HG03064 (cell line): Measurements from ENCODE around the gene VEZT.

Experiments
- ATAC-seq: cut with Tn5 transposase; IDR thresholded peaks from one replicate; pipeline ENCODE4 v1.9.1; 2021; ENCODE audit warnings: low read depth; ENCODE audit not compliant: unreplicated experiment

The VEZT gene

DNA sequence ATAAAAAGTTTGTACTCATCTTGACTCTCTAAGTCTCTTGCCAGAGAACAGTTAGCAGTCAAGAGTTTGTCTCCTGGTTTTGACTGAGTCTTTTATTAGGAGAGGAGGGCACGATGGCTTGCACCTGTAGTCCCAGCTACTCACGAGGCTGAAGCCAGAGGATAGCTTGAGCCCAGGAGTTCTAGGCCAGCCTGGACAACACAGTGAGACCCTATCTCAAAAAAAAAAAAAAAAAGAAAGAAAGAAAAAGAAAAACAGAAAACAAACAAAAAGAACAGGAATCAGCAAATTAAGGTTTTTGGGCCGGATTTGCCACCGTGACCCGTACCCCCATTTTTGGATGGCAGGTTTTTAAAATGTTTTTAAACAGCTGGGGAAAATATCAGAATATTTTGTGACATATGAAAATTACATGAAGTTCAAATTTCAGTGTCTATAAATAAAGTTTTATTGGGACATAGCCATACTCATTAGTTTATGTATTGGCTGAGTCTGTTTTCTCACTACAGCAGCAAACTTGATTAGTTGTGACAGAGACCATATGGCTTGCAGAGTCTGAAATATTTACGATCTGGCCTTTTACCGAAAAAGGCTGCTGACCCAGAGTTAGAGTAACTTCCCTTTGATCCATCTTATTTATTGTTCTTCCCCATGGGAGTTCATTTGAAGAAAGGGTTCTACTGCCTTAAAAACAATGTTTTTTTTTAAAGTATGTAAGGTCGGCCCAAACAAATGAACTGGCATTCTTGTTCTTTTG lies 31.2 kb downstream of the VEZT start:
- no peak for ATAC-seq

DNA sequence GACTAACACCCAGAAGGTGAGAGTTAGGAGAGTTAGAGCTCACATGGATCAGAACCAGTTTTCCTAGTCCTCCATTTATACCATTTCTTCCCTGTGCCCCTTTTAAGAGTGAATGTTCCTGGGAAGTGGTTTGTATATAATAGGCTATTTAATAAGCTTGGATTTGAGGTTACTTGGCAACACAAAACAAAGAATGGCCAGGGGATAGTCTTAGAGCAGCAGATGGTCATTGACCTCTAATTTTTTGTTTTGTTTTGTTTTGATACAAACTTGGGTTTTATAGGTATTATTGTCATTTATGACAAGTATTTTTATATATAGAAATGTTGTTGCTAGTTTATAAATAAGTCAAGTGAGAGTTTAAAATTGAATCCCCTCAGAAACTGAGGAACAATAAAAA lies 35.8 kb downstream of the VEZT start:
- no peak for ATAC-seq

DNA sequence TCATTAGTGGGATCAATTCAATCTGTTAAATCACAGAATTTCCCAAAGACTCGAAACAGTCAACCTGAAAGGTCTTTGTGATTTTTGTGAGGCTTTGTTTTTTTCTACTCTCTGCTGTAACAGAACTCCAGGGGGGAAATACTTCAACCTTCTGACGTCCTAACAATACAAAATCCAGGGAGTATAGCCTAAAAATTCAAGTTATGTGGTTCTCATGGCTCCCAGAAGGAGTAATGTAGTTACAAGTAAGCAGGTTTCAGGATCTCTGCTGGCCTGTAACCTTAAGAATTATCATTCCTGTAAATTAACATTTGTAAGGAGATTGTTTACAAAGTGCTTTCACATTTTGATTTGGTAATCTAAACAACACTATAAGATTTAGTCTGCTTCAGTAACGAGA lies 39.9 kb downstream of the VEZT start:
- ATAC-seq = no peak

DNA sequence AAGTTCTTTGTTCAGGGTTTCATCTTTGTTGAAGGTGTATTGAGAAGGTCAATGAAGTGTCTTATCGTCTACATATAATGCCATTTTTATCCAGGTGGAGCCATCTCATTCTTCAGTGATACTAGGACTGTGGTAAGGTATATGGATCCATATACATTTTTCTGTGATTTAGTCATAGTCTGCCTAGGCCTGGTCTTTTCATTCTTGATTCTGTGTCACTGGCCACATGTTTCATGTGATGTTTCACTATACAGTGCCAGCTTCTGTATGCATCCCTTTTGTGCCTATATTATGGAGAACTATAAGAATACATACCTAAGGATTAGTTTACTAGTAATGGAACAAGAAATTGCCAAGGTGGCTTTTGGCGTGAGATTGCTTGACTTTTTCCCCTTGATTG lies 40.5 kb downstream of the VEZT start:
- no peak for ATAC-seq

DNA sequence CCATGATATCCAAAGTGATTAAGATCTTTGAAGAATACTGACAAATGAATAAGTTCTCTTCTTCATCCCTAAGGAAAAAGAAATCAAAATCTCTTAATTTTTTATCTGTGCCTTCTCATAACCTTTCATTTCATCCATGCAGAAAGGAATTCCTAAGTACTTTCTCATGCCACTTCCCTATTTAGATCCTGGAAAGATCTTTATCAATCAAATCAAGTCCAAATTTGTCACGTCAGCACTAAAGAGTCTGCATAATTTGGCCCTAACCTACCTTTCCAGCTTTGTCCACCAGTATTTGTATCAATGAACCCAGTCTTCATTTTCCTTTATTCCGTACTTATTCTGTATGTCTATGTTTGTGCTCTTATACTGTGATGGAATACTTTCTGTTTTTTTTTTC lies 41.2 kb downstream of the VEZT start:
- ATAC-seq = no peak

DNA sequence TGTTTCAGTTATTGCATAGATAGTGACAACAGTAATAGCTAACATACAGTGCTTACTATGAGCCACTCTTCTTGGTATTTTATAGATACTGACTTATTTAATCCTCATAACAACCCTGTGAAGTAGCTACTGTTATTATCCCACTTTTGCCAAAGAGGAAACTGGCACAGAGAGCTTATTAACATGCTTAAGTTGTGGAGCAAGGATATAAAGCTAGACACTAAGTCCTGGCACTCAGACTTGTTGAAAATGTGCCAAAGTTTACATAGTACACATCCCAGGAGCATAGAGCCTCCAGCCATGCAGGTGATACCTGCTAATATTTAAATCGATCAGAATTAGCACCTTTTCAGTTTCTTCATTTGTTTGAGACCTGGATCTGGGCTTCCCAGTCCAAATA lies 41.8 kb downstream of the VEZT start:
- ATAC-seq = no peak

DNA sequence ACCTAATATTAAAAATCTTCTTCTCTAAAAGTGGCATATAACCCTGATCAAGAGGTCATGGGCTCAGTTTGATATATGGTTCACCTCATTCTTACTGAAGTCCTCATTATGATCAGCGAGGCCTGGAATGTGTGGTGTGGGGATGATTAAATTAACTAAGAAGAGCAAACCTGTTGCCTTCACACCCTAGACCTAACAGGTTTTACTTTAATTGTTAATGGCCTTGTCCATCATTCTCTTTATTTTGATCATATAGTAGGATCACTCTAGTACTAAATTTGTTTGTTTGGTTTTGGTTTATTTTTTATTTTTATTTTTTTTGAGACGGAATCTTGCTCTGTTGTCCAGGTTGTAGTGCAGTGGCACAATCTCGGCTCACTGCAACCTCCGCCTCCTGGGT lies 43.5 kb downstream of the VEZT start:
- no peak for ATAC-seq

DNA sequence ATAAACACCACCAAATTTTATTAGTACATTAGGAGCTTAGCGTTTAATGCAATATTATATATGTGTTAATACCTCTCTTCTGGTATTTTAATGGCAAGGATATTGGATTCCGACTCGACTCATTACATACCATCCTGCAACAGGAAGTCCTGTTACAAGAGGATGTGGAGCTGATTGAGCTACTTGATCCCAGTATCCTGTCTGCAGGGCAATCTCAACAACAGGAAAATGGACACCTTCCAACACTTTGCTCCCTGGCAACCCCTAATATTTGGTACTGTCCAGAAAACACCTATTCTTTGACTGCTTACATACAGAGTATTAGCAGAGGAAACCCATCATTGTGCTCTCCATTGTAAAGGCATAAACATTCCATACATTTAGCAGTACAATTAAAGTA lies 45.2 kb downstream of the VEZT start:
- ATAC-seq = no peak

DNA sequence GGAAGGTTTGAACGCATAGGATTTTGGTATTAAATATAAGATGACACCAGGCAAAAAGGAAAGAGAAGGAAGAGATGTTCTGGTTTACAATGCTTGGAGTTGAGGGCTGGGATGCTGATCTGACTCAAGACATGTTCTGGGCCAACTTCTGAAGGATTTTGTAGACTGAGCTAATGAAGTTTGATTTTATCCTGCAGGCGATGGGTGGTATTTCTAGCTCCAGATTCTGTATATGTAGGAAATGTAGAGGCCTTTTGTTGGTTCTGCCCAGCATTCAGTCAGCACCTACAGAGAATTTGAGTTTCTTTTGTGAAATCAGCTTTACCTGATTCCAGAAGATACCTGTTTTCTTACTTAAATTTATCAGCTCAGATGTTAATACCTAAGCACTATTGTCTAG lies 48.2 kb downstream of the VEZT start:
- no peak for ATAC-seq

DNA sequence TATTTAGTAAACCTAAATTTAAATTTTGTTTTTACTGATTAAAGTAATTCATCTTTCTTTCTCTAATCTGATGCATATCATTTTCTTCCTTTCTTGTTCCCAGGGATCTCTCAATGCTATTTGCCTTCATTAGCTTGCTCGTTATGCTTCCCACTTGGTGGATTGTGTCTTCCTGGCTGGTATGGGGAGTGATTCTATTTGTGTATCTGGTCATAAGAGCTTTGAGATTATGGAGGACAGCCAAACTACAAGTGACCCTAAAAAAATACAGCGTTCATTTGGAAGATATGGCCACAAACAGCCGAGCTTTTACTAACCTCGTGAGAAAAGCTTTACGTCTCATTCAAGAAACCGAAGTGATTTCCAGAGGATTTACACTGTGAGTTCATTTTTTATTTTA lies 48.6 kb downstream of the VEZT start:
- no peak for ATAC-seq

DNA sequence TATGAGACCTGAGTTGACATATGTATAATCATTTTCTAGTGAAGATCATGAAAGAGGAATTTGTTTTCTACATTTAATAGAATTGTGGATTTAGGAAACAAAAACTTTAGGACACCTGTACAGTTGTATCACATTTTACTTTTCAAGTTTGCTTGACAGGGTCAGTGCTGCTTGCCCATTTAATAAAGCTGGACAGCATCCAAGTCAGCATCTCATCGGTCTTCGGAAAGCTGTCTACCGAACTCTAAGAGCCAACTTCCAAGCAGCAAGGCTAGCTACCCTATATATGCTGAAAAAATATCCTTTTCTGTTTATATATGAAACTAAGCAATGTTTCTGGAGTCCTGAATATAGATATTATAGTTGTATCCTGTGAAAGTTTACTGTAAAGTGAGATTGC lies 52.3 kb downstream of the VEZT start:
- ATAC-seq = no peak

DNA sequence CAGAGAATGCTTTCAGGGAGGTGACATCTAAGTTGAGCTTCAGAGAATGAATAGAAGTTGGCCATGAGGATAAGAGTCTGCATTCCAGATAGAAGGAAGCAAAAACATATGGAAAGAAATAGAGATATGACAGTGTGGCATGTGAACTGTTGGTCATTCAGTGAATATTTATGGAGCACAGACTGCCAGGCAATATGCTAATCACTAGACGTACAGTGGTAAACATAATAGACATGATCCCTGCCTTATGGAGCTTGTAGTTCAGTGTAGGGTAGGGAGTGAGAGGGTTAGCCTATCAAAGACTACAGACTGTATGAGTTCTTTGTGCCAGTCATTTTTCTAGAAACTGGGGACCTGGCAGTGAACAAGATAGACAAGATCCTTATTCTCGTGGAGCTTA lies 53.9 kb downstream of the VEZT start:
- no peak for ATAC-seq

DNA sequence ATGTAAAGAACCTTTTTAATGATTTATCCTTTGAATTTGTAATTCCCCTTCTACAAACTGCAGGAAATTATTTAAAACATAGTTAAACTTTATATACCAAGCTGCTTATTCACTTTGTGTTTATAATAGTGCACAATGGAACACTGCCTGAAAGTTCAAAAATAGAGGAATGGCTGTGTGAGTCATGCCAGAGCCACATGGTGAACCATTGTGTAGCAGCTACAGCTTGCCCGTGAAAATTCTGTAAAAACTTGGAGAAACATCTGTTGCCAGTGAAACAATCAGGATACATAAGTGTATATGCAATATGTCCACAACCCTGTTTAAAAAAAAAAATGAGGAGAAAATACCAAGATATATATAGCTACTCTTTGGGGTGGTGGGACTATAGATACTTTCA lies 59.5 kb downstream of the VEZT start:
- no peak for ATAC-seq

DNA sequence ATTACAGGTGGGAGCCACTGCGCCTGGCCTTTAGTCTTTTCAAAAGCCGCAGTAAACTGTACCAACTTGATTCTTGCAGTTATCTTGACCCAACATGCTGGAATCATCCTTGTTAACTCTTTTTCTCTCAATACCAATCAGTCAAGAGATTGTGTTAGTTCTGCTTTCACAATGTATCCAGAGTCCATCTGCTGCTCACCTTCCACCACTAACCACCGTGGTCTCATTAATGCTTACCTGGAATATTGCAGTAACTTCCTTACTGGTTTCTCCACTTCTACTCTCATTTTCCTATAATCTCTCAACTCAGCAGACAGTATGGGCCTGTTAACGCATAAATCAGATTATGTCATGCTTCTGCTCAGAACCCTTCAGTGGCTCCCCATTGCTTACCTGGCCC lies 62.2 kb downstream of the VEZT start:
- ATAC-seq = no peak

DNA sequence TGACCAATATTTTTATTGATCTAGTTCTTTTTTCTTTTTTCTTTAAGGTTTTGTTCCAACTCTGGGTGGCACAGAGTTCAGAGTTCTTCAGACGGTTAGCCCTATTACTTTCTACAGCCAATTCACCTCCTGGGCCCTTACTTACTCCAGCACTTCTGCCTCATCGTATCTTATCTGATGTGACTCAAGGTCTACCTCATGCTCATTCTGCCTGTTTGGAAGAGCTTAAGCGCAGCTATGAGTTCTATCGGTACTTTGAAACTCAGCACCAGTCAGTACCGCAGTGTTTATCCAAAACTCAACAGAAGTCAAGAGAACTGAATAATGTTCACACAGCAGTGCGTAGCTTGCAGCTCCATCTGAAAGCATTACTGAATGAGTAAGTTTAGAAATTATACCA lies 64.7 kb downstream of the VEZT start:
- no peak for ATAC-seq

DNA sequence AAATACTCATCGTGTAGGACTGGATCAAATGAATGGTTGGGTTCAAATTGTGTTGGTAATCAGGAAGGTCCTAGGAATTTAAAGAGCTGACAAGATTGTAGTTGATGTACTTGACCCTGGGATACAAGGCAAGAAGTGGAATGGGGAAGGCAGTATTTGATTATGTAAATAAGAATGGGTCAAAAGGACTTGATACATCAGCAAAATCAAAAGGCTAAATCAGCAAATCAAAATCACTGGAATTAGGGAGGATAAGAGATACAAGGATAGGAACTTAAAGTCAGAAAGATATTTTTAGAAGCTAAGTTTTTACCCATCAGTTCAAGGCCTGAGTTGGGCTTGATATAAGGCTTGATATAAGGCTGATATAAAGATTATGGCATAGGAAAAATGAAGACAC lies 65.8 kb downstream of the VEZT start:
- ATAC-seq = no peak

DNA sequence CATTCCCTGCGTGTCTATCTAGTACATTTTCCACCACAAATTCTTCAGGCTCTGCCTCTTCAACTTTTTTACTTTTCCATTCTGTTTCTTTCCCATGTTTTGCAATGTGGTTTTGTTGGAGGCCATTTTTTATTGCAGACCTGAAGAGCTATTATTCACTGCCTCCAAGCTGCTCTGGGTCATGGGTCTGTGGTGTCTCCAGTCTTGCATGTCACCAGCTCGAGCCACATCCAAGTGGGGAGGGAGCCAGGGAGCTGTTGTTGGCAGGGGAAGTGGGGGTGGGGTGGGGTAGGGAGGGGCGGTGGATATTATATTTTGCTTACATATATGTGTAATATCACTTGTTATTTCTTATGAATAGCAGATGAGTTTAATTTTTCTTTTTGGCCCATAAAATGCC lies 69.1 kb downstream of the VEZT start:
- no peak for ATAC-seq

DNA sequence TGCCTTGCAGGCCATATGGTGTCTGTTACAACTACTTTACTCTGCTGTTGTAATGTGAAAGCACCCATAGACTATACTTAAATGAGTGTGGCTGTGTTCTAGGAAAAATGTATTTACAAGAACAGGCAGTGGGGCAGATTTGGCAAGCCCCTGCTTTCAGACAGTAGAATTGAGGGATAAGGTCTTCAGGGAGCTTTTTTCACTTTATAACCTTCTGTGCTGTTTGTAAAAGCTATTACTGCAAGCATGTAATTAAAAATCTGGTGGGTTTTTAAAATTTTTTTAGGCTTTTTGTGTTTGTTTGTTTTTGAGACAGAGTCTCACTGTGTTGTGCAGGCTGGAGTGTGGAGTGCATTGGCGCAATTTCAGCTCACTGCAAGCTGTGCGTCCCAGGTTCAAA lies 73.9 kb downstream of the VEZT start:
- no peak for ATAC-seq

DNA sequence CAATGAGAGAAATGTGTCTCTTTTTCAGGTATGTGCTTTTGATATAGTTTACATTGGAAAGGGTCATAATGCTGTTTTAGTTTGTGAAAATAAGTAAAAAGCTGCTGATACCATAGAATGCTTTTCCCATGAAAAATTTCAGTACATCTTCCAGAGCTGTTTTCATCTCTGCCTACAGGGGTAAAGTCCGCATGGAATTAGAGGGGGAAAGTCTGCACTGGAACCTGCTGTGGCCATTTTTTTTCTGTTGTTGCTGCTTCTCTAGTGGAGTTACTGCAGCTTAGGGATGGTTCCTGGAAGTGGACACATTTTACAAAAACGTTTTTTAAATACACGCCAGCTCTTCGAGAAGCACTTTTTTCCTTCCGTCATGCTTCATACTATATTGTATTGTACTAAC lies 81.3 kb downstream of the VEZT start:
- ATAC-seq = no peak

DNA sequence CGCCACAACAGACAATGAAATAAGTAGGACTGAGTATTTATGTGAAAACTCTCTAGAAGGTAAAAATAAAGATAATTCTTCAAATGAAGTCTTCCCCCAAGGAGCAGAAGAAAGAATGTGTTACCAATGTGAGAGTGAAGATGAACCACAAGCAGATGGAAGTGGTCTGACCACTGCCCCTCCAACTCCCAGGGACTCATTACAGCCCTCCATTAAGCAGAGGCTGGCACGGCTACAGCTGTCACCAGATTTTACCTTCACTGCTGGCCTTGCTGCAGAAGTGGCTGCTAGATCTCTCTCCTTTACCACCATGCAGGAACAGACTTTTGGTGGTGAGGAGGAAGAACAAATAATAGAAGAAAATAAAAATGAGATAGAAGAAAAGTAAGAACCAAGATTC lies 82.7 kb downstream of the VEZT start:
- no peak for ATAC-seq

DNA sequence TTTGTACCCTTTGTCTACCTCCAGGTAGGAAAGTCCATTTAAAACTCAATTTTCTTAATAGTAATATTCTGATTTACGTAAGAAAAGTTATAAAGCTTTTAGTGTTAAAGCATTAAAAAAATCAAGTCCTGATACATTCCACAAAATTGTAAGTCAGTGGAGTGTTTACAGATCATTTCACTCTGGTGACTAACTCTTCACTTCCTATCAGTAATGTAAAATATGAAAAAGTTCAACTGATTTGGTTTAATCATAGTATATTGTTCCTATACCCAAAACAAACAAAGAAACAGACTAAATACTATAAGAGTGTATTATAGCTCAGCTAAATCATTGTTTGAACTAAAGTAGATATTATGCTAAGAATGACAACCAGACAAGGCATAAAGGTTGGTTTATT lies 85.9 kb downstream of the VEZT start:
- ATAC-seq = no peak

DNA sequence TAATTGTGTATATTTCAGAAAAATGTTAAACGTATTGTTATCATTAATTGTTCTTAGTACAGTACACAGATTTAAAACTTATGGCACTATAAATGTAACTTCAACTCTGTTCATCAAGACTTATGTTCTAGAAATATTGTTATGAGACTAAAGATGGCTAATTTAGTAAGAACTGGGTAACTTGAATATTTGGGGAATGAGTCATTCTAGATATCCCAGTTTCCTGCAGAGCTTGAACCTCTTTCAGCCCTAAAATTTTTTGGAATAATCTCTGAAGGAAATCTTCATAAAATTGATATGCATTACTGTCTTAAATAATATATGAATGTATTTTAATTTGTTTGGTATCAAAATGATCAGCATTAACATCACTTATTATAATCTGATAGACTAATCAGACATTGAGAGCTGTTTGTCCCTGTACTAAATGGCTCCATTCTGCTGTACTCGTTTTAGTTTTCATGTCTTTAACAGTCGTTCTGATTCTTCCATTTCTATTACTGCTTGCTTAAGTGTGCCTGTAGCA lies 87.1 kb downstream of the VEZT start:
- no peak for ATAC-seq

DNA sequence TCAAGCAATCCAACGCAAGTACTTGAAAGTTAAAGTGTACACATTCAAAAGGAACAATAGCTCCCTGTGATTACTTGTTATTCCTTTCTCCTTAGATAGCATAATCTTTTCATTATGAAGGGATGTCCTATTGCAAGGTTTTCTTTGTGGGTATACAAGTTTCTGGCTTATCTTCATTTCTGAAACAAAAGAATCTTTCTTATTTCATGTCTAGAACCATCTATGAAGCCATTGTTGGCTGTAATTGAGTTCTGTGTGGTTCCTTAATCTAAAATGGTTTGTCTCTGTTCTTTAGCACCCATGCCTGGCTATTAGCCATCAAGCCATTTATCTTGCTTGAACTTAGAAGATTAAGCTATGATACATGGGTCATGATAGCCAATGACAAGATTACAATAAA lies 95.0 kb downstream of the VEZT start:
- no peak for ATAC-seq
